PC-3 (cell line): ENCODE data around the gene SMAD5. TPM values are rescaled to one million over a fixed set of nuclear protein-coding genes. Genes with fewer than 3 reads are reported as not detected.

Experiments used
- ATAC-seq: fragments of 200-7000 bp; cut with Tn5 transposase; 2 replicates; pipeline ENCODE4 v1.9.1; 2020; ENCODE audit warnings: mild to moderate bottlenecking, moderate library complexity
- BruUV-seq: library from RNA; stranded (reverse); fragments of 400-500 nt; replicated peaks from 2 replicates; lab custom pipeline; 2021; lab: Mats Ljungman, UMichigan
- CTCF ChIA-PET: fragments of 300-600 bp; sonication (Branson Sonifier 250); formaldehyde crosslinking; loops from one replicate; lab custom pipeline; 2022; ENCODE audit warnings: antibody characterized with exemption; lab: Charles Lee
- POLR2A ChIA-PET: fragments of 300-600 bp; sonication (Branson Sonifier 250); formaldehyde crosslinking; loops from one replicate; lab custom pipeline; 2022; ENCODE audit warnings: antibody characterized with exemption; ENCODE audit not compliant: unreplicated experiment; lab: Charles Lee
- DNase-seq: peaks from one replicate; pipeline ENCODE4 v3.0.0-alpha.2; 2015
- H2AFZ ChIP-seq: fragments of 300-600 bp; sonication (generic); 2 replicates; pipeline ENCODE4 v1.6.0; 2016; ENCODE audit warnings: antibody characterized with exemption, low read length
- H3F3A ChIP-seq: fragments of 300-600 bp; sonication (generic); one replicate; pipeline ENCODE4 v1.6.0; 2017; ENCODE audit warnings: antibody characterized with exemption, low read length, control low read depth, mild to moderate bottlenecking; ENCODE audit not compliant: unreplicated experiment
- H3K27ac ChIP-seq: fragments of 300-600 bp; sonication (generic); 2 replicates; pipeline ENCODE4 v1.5.1; 2016; ENCODE audit warnings: mild to moderate bottlenecking, low read length
- H3K27me3 ChIP-seq: fragments of 300-600 bp; sonication (generic); 2 replicates; pipeline ENCODE4 v1.6.1; 2016; ENCODE audit warnings: low read length, mixed read lengths
- H3K36me3 ChIP-seq: fragments of 300-600 bp; sonication (generic); 2 replicates; pipeline ENCODE4 v1.6.1; 2016; ENCODE audit warnings: low read depth, mixed run types, low read length, mixed read lengths
- H3K4me1 ChIP-seq: fragments of 300-600 bp; sonication (generic); 2 replicates; pipeline ENCODE4 v1.5.1; 2016; ENCODE audit warnings: low read length; ENCODE audit not compliant: insufficient read depth
- H3K4me2 ChIP-seq: fragments of 300-600 bp; sonication (generic); 2 replicates; pipeline ENCODE4 v1.6.0; 2016; ENCODE audit warnings: low read length
- H3K4me3 ChIP-seq: fragments of 300-600 bp; sonication (generic); 2 replicates; pipeline ENCODE4 v1.5.1; 2016; ENCODE audit warnings: mild to moderate bottlenecking, low read length, mixed read lengths
- H3K79me2 ChIP-seq: fragments of 300-600 bp; sonication (generic); 2 replicates; pipeline ENCODE4 v1.6.1; 2017; ENCODE audit warnings: low read length, mixed read lengths
- H3K9ac ChIP-seq: fragments of 300-600 bp; sonication (generic); 2 replicates; pipeline ENCODE4 v1.6.0; 2016; ENCODE audit warnings: mild to moderate bottlenecking, low read length
- H3K9me2 ChIP-seq: fragments of 300-600 bp; sonication (generic); replicated peaks from 2 replicates; pipeline ENCODE4 v1.6.1; 2016; ENCODE audit warnings: mixed run types, low read length, mixed read lengths
- H3K9me3 ChIP-seq: fragments of 300-600 bp; sonication (generic); 2 replicates; pipeline ENCODE4 v1.6.1; 2016; ENCODE audit warnings: low read length, mixed read lengths
- H4K20me1 ChIP-seq: fragments of 300-600 bp; sonication (generic); 2 replicates; pipeline ENCODE4 v1.6.1; 2016; ENCODE audit warnings: low read length, mixed read lengths
- CTCF ChIP-seq: fragments of 300-600 bp; sonication (generic); conservative IDR thresholded peaks from 2 replicates; pipeline ENCODE4 v1.5.1; 2017; ENCODE audit warnings: antibody characterized with exemption, low read depth, mild to moderate bottlenecking, low read length
- EZH2 ChIP-seq: fragments of 300-600 bp; sonication (generic); IDR thresholded peaks from one replicate; pipeline ENCODE4 v1.6.1; 2017; ENCODE audit warnings: antibody characterized with exemption, mild to moderate bottlenecking, low read length; ENCODE audit not compliant: unreplicated experiment
- EZH2phosphoT487 ChIP-seq: fragments of 300-600 bp; sonication (generic); IDR thresholded peaks from 2 replicates; pipeline ENCODE4 v1.6.1; 2018; ENCODE audit warnings: mild to moderate bottlenecking, antibody characterized with exemption, low read length, borderline replicate concordance
- intact Hi-C: fragments of 100-400 bp; cut with micrococcal nuclease; formaldehyde crosslinking; loops from 2 replicates; pipeline ENCODE4 v1.9.0; 2023
- total RNA-seq: library from RNA; depleted of rRNA; stranded (reverse); fragments of >200 nt; gene quantifications from 2 replicates; pipeline ENCODE4 v1.2.3, GENCODE V29; 2014

The SMAD5 gene
- total RNA-seq, 1 experiment from 2014 or later: 28.5 TPM

GRCh38 chr5:136208916-136209315 lies 76.3 kb downstream of the SMAD5 start:
- Histone ChIP-seq H4K20me1 (no peaks in the 10 kb centered on the region), H3K9me3 (no peaks in the 10 kb centered on the region), H3K79me2 (no peaks in the 10 kb centered on the region), H3F3A (no peaks in the 10 kb centered on the region), H3K4me1 (no peaks in the 10 kb centered on the region), H3K4me2 (no peak overlapping the region), H2AFZ (no peak overlapping the region), H3K27ac (no peak overlapping the region), H3K27me3 (peaks cover 8% of the 10 kb centered on the region; the same call in 1 of the 2 replicates), H3K4me3 (no peak overlapping the region), H3K9ac (no peak overlapping the region), H3K9me2 (no peaks in the 10 kb centered on the region), H3K36me3 (no peaks in the 10 kb centered on the region)
- ATAC-seq (no peak), DNase-seq (no peak)
- no TSS peak for BruUV-seq
- ChIA-PET CTCF (no interaction called here), POLR2A (no interaction called here)
- intact Hi-C loops: no loop called here
- TF ChIP-seq EZH2phosphoT487 (no peak), EZH2 (no peak), CTCF (no peak)

- TF ChIP-seq CTCF (no peak), EZH2 (no peak), EZH2phosphoT487 (no peak)
- H3K27me3 ChIP-seq: peaks cover 8% of the 10 kb centered on the region; the same call in 1 of the 2 replicates
- ATAC-seq (no peak), DNase-seq (no peak)
- no peak overlapping the region for H2AFZ ChIP-seq
- ChIA-PET CTCF (interaction anchor here (0.5 kb wide), 1 partner anchor 320 kb away, joined by 3 read pairs; no protein-coding TSS in a partner anchor), POLR2A (interaction anchor here (0.6 kb wide), 1 partner anchor 996 kb away, joined by 3 read pairs; no protein-coding TSS in a partner anchor)
- H3K4me3 ChIP-seq: no peak overlapping the region
- H3K9me3 ChIP-seq: no peaks in the 10 kb centered on the region
- H3K36me3 ChIP-seq: no peaks in the 10 kb centered on the region
- intact Hi-C loops: no loop called here
- H4K20me1 ChIP-seq: no peaks in the 10 kb centered on the region
- H3K4me1 ChIP-seq: no peaks in the 10 kb centered on the region
- H3F3A ChIP-seq: no peaks in the 10 kb centered on the region
- no peak overlapping the region for H3K4me2 ChIP-seq
- no peak overlapping the region for H3K27ac ChIP-seq
- H3K79me2 ChIP-seq: no peaks in the 10 kb centered on the region
- no peaks in the 10 kb centered on the region for H3K9me2 ChIP-seq
- H3K9ac ChIP-seq: no peak overlapping the region
- BruUV-seq: no TSS peak
Measured at GRCh38 chr5:136209346-136209910, 76.8 kb downstream of the SMAD5 start.

- CTCF ChIA-PET: interaction anchor here (0.5 kb wide), 1 partner anchor 321 kb away, joined by 3 read pairs; no protein-coding TSS in a partner anchor
- intact Hi-C loops: no loop called here
Measured at GRCh38 chr5:136210259-136210658, 77.6 kb downstream of the SMAD5 start.

More at GRCh38 chr5:136210259-136210658, 77.6 kb downstream of the SMAD5 start:
- Histone ChIP-seq H4K20me1 (no peaks in the 10 kb centered on the region), H3K36me3 (no peaks in the 10 kb centered on the region), H3K4me1 (no peaks in the 10 kb centered on the region), H3K9me3 (no peaks in the 10 kb centered on the region), H3K9me2 (no peaks in the 10 kb centered on the region), H3K79me2 (no peaks in the 10 kb centered on the region), H3K4me3 (no peak overlapping the region), H3K27me3 (peaks cover 8% of the 10 kb centered on the region; the same call in 1 of the 2 replicates), H3K9ac (no peak overlapping the region), H2AFZ (no peak overlapping the region), H3K27ac (no peak overlapping the region), H3K4me2 (no peak overlapping the region), H3F3A (no peaks in the 10 kb centered on the region)
- TF ChIP-seq EZH2phosphoT487 (no peak), EZH2 (no peak), CTCF (no peak)
- no TSS peak for BruUV-seq
- DNase-seq: no peak
- POLR2A ChIA-PET: no interaction called here
- no peak for ATAC-seq
